GM19351 (cell line): Measurements from ENCODE around the gene RRP36.

Source experiments
- ATAC-seq: cut with Tn5 transposase; IDR thresholded peaks from one replicate; pipeline ENCODE4 v1.9.1; 2021; ENCODE audit warnings: mild to moderate bottlenecking, moderate library complexity; ENCODE audit not compliant: unreplicated experiment

RRP36 gene

DNA sequence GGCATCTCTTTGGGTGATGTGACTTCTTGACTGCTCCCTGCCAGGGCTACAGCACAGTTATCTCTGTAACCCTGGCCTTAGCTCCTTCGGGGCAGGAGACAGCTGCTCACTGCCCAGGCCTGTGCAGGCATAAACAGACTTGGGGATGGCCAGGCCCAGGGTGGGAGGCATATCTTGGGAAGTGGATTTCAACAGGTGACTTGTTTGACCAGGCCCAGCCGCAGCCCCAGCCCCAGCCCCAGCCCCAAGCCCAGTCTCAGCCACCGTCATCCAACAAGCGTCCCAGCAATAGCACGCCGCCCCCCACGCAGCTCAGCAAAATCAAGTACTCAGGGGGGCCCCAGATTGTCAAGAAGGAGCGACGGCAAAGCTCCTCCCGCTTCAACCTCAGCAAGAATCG, 15.2 kb upstream of the RRP36 start:
- no peak for ATAC-seq

DNA sequence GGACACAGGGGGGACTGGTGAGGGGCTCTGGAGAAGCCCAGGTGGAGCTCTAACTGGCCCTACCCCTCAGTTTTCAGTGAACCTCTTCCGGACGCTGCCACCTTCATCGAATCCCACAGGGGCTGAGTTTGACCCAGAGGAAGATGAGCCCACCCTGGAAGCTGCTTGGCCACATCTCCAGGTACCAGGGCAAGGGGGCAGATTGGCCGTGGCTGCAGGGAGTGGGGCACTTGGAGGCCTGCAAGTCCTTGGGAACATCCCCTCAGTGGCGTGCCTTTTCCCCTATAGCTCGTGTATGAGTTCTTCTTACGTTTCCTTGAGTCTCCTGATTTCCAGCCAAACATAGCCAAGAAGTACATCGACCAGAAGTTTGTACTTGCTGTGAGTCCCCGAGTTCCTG, 14.3 kb upstream of the RRP36 start:
- no peak for ATAC-seq

DNA sequence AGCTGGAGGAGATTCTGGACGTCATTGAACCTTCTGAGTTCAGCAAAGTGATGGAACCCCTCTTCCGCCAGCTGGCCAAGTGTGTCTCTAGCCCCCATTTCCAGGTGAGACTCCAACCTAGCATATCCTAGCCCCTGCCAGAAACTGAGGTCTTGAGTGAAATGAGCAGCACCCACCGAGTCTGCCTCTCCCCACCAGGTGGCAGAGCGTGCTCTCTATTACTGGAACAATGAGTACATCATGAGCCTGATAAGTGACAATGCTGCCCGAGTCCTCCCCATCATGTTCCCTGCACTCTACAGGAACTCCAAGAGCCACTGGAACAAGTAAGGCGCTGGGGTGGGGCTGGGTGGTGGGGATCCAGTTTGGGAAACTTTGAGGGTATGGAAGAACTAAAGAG, 12.3 kb upstream of the RRP36 start:
- no peak for ATAC-seq

DNA sequence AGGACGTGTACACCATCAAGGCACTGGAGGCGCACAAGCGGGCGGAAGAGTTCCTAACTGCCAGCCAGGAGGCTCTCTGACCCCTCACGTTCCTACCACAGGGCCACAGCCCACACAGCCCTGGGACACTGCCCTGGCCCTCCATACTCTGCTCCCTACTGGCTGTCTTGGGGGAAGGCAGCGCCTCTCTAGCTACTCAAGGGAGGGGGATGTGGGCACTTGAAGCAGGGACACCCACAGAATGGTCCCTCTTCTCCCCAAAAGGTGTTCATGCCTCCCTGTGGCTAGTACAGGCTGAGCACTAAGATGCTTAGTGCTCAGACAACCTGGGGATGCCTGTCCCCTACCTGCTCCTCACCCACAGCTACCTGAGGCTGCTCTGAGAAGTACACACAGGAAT, 10.2 kb upstream of the RRP36 start:
- ATAC-seq: no peak

DNA sequence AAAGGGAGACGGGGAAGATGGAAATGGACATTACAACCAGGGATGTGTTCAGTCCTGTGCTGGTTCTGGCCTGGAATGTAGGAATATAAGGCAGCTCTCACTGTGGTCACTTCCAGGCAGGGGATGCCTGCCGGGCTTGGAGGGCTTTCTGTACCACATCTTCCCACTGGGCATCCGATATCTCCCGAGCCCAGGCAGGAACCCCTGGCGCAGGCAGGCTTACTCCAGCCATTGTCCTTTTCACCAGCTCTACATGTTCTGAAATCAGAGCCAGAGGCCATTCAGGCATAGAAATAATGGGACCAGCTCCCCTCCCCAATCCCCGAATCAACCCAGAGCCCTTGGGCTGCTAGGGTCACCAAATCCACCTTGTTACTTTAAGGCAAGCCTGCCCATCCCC, 9.1 kb upstream of the RRP36 start:
- ATAC-seq: no peak

DNA sequence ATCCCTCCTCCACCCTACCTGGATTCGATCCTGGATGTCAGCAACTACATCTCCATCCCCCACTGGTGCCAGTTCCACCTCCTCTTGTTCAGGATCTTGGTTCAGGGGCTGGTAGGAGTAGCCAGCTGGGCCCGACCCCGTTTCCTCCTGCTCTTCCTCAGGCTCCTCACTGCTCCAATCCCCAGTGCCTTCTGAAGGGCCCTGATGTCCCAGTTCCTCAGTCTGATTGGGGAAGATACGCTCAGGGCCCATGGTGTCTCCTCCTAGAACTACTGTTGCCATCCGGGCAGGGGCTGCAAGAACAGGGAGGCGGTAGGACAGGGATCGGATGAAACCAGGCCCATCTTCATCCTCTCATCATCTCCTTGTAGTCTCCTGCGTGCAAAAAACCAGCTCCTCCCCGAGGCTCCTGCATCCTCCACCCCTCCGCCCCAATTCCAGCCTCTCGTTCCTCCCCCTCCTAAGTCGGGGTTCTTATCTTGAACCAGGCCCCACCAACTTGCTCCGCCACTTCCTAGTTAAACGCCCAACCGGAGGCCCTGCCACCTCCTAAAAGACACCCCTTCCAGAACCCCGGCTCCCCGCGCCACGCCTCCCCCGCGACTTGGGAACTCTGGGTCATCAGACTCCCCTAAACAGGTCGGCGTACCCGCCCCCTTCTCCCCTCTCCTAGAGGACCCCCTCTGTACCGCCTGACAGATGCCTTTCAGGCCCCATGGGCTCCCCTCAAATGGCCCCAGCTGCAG, 8.2 kb upstream of the RRP36 start:
- ATAC-seq: no peak

DNA sequence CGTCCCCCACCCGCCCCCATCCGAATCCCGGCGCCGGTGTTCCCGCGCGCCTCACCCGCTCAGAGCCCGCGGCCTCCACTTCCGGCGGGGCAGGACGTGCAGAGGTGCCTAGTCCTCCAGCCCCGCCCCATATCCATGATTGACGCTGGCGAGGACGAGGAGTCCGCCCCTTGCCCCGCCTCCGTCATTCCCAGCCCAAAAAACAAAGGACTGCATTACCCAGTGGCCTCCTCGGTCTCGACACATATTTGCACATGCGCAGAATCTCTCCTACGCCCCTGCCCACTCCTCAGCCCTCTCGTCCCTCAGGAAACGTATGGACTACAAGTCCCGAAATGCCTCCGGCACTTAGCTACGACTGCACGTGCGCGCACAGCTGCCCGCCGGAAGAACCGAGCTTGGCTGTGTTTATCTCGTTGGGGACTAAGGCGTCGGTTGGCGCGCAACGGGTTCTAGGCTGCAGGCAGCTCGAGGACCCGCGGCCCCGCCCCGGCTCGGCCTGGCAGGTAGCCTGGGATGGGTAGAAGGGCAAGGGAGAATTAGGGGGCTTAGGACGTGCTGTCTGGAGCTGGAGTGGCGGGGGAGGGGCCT, 7.5 kb upstream of the RRP36 start, which contains the start of the genes KLHDC3 and MEA1:
KLHDC3 (plus strand) TSS at position 407 of the 591 bp plus-strand sequence. CDS start 2,944 bp downstream, outside the sequence.
MEA1 (minus strand) TSS at position 104 of the 591 bp plus-strand sequence. CDS start 133 bp downstream, outside the sequence.
- ATAC-seq: peak; percentile 94

DNA sequence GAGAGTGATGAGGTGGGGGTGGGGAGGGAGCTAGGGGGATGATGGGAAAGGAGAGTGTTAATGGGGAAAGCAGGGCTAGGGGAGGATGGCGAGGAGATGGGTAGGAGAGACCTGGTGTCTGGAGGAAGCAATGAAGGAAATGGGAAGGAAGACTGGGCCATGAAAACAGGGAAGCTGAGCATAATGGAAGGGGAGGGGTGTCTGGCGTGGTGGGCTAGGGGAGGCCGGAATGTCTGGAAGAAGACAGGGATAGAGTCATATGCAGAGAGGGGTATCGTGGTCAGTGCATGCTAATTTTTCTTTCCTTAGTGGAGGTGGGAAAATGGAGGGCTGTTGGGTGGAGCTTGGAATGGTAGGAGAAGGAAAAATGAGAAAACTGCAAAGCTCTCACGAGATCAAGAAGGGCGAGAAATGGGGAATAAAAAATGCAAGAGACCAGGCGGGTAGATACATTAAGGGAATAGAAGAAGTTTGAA, 7.0 kb upstream of the RRP36 start:
- ATAC-seq: no peak

DNA sequence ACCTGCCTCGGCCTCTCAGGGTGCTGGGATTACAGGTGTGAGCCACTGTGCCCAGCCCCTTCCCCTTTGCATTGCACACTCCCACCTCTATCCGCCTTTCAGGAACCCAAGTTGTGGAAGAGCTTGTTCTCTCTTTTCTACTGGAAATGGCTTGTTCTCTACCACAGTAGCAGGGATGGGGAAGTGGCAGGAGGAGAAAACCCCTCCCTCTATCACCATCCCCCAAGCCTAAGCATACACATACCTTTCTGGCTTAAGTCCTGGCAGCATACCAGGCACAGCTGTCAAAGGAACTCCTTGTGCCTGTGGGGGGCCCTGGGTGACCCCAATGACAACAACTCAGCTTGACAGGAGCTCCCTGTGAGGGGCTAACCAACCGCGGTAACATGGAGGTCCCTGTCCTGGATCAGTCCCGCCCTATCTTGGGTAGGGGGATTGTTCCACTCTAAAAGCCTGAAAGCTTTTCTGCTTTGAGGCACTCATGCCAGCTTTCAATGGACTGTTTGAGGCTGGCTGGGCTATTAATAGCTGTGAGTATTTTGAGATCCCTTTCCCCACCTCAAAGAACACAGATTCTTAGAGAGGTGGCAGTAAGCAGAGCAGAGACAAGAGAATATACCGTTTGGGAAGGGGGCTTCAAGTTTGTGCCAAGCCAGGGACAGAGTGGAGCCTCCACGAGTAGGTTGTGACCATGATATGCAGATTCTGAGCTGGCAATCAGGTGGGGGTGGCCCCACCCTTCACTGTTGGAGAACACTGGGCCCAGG, 5.1 kb upstream of the RRP36 start:
- no peak for ATAC-seq

DNA sequence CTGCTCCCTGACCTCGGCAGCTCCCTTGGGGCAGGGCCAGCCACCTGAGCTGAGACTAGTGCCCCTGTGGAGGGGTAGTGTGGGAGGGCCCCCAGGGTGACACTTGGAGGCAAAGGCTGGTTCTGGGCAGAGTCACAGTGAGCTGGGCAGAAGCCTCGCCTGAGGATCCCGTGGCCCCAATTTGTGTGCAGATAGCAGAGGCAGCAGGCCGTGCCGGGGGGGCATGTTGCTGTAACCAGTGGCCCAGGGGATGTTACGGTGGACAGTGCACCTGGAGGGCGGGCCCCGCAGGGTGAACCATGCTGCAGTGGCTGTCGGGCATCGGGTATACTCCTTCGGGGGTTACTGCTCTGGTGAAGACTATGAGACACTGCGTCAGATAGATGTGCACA, 4.5 kb upstream of the RRP36 start:
- ATAC-seq: no peak

DNA sequence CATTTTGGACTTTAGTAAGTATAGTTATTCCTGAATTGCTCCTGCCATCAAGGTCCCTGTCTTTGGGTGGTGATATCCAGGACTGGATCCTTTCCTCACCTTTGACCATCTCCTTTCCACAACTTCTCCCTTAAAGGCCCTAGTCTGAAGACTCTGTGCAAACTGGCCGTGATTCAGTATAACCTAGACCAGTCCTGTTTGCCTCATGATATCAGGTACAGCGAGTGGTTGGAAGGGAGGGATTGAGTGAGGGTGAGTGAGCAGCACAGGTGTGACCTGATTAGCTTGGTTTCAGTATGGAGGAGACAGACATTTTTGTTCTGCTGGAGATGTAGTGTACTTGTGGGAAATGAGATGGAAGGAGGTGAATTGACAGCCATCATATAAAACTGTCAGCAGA, 2.3 kb upstream of the RRP36 start:
- no peak for ATAC-seq

DNA sequence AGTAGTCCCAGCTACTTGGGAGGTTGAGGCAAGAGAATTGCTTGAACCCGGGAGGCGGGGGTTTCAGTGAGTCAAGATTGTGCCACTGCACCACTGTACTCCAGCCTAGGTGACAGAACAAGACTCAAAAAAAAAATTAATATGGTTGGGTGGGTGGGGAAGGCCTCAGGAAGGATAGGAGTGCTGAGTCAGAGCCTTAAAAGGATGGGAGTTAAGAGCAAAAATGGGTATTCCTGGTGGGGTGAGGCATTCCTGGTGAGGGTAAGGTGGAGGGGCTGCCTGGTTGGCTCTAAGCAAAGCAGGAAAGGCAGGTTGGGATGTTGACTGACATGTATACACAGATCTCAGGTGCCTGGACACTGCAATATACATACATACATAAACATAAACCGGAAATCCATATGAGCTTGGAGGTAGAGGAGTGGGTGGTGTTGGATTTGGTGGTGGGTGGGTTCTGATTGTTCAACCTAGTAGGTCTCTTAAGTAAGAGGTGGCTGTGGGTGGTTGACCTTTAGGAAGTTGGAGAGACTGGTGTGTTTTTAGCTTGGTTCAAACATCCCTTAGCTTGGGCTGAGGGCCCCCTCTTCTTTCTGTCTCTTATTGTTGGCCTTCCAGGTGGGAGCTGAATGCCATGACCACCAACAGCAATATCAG, 1.2 kb upstream of the RRP36 start:
- ATAC-seq: no peak

DNA sequence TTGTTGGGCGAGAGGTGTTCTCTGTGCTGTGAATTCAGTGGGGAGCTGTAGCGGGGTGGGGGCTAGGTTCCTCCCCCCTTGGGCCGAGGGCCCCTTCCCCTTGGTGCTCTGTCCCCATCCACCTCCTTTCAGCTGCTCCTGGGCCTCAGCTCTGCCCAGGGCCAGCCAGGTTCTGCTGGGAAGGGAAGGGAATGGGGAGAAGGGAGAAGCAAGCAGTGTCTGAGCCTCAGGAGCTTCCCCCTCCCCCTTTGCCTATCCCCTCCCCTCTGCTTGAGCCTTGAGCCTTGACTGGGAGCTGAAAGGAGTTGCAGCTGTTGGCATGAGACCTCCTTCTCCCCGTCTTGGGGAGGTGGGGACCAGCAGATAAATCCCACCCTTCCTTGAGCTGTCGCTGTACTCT, 576 bp upstream of the RRP36 start:
- ATAC-seq: no peak

DNA sequence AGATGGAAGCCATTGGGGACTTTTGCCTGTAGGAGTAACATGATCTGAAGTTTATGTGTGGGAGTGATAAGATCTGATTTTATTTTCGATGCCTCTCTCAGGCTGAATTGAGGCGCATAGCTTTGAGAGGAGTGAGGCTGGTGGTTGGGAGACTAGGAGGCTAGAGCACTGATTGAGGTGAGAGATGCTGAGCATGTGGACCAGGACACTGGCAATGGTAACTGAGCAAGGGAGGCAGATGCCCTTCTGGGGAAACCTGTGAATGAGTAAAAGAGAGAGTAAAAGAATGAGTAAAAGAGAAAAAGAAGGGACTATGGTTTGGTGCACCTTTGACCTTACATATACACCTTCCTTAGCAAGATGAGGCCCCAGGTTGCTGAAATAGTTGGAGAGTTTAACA, 3.0 kb downstream of the RRP36 start:
- no peak for ATAC-seq

DNA sequence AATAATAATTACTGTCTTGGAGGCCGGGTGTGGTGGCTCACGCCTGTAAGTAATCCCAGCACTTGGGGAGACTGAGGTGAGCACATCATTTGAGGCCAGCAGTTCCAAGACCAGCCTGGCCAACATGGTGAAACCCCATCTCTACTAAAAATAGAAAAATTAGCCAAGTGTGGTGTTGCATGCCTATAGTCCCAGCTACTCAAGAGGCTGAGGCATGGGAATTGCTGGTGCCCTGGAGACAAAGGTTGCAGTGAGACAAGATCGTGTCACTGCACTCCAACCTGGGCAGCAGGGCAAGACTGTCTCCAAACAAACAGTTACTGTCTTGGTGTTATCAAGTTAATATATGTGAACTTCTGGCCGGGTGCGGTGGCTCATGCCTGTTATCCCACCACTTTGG, 4.9 kb downstream of the RRP36 start:
- ATAC-seq: no peak

DNA sequence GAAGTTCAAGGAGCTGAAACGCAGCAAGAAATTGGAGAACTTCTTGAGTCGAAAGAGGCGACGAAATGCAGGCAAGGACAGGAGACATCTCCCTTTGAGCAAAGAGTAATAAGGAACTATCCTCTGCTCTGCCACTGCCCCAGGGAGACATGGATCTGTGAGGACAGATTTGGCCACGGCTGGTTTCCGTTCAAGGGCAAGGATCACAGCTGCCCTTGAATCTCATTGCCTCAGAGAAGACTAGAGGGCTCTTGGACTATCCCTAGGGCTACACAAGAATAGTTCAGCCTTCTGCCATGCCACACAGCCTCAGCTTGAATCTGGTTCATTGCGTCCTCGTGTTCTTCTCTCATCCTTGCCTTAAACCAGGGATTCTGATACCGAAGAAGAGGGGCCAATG, 7.7 kb downstream of the RRP36 start:
- no peak for ATAC-seq

DNA sequence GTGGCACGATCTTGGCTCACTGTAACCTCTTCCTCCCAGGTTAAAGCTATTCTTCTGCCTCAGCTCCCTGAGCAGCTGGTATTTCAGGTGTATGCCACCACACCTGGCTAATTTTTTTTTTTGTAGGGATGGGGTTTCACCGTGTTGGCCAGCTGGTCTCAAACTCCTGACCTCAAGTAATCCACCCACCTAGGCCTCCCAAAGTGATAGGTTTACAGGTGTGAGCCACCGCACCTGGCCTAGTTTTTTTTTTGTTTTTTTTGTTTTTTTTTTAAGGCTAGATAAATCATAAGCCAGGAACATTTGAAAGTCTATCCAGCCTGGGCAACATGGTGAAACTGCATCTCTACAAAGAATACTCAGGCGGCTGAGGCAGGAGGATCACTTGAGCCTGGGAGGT, 10.9 kb downstream of the RRP36 start:
- no peak for ATAC-seq

DNA sequence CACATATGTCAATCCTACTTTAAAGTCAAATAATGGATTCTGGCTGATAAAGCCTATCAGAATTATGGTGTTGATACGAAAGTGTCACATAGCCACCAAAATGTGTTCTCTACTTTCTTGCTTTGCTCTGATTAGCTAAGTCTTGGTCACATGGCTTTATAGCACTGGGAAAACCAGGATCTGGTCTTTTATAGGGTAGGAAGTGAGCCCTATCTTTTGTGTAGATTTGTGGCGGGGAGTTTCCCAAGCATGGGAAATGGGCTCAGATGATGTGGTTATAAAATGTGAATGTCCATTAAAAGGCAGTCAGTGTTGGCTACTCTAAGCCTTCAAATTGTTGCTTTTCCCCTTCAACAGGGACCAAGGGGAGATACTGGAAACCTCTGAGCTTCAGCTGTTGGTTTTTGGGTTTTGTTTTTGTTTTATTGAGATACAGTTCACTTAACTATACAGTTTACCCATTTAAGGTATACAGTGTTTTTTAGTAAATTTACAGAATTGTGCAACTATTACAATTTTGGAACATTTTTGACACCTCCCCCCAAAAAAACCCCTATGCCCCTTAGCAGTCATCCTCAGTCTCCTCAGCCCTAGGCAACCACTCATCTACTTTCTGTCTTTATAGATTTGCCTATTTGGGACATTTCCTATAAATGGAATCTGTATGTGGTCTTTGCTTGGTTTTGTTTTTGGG, 12.2 kb downstream of the RRP36 start:
- ATAC-seq: no peak

DNA sequence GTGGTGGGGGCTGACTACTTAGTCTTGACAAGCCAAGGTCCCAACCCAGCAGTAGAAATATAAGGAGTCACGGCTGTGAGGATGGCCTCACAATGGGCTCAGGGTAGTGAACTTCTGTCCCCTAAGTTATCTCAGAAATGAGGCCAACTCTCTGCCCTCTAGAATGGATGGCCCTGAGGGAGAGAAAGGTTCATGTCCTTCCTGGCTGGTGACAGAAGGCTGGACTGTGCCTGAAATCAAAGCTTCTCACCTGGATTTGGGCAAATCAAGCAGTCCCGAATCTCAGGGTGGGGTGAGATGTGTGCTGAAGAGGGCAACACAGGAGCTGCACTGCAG, 12.7 kb downstream of the RRP36 start:
- ATAC-seq: no peak

DNA sequence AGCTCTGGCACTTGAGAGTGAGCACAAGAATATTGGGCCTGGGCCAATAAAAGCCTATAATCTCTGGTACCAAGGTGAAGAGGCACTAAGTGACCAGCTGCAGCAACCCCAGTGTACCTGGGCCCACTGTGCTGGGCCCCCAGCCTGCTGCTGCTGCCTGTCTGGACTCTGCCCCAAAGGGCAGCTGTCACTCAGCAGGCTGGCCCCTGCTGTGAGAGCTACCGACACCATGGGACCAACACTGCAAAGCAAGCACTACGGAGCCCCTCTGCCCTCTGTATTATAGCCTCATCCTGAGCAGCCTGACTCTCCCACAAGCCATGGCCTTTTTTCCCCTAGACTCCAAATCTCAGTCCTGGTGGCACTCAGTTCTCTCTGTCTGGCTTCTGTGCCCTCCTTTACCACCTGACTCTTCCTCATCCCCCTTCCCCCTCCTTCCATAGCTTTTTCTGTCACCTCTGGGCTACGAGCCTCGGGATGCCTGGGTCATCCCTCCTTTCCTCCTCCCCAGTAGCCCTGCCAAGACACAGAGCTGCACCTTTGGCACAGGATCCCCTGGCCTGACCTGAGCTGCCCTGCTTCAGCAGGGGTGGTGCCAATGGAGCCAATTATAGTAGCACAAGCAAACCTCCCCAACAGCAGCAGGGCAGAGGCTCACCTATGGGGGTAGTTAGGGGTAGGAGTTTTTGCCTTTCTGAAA, 14.2 kb downstream of the RRP36 start:
- no peak for ATAC-seq
